HuH-7 (cell line): ENCODE results near the gene KLF7.

Experiments
- DNase-seq: peaks from one replicate; pipeline ENCODE4 v3.0.0; 2011; ENCODE audit warnings: low spot score

Gene KLF7

DNA sequence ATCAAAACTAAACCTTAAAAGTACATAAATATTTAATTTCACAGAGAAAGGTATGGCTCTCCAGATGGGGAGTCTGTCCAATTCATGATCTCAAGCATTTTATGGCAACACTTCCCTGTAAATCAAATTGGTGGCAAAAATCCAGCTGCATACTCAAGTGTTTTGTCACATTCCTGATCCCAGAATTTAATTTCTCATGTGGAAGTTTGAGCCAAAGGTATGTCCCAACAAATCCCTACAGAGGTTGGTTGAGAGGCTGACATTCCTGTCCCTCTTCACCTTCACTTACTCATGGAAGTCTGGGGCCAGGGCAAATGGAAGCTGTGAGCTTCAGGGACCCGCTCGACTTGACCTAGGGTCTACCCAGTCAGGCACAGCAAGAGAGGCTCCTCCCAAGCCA lies 17.7 kb downstream of the KLF7 start:
- no peak for DNase-seq

- DNase-seq: no peak
Observed at GRCh38 chr2:207144173-207144785, 21.5 kb downstream of the KLF7 start.

DNA sequence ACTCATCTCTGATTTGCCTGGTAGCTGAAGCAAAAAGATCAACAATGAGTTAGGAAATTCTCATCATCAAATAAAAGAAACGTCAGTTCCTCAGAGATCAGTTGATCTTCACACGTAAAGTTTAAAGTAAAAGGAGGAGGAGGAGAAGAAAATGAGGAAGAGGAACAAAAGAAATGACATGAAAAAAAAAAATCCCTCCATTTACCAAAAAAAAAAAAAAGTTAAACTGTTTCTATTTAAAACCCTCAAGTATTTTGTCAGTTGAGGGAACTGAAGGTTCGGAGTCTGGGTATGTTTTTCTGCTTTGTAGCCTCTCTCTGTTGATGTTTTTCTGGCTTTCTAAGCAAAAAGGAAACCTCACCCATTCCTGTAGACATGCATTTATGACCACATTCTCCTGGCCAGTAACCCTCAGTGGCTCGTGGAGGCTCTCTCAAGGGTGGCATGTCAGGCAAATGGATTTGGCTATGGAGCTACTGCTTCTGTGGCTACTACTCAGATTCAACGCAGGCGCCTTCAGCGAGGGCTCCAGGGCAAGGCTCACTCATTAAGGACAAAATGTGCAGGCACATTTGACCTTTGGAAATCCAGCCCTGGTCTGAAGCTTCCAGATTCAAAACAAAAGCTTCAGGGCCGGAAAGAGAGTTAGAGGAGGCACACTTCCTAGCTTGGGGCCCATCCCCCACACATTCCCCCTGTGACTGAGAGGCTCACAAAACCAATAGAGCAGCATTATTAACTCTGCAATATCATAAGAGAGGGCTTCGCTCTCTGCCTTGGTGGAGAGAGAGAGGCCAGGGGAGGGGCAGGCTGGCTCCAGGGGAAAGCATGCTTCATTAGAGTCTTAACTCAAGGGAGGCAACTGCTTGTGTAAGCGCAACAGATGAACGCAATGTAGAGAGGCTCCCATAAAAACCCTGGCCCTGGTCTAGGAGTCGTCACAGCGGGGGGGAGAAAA lies 22.3 kb downstream of the KLF7 start:
- no peak for DNase-seq

DNA sequence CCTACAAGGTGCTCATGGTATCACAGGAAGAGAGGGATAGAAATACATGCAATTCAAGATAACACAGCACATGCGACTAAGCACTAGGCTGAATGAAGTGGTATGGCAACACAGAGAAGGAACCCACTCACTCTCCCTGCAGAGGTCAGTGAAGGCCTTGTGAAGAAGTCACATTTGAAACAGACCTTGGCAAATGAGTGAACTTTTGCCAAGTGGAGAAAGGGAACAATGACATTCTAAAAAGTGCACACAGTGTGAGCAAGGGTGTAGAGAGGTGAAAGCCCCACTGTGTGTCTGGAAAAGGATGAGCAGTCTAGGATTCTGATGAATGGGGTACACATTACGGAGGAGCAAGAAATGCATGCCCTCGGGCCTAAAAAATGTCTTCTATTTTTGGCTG lies 23.3 kb downstream of the KLF7 start:
- no peak for DNase-seq

DNA sequence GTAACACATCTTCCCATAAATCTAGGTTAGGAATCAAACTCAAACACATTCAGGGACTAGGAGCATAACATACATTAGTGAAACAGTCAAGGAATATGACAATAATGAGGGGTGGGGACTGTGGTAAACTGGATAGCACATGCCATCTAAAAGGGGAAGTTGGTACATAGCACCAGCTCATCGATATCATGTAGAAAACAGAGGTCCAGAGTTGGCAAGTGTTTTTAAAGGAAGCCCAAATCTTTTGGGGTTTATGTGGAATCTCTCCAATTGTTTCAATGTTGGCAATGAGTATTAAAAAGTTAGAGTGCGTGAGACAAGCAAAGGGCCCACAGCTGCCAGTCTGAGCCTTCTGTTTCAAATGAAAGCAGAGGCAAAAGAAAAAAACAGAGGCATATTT lies 24.4 kb downstream of the KLF7 start:
- no peak for DNase-seq

- no peak for DNase-seq
Observed at GRCh38 chr2:207140265-207140664, 25.5 kb downstream of the KLF7 start.

DNA sequence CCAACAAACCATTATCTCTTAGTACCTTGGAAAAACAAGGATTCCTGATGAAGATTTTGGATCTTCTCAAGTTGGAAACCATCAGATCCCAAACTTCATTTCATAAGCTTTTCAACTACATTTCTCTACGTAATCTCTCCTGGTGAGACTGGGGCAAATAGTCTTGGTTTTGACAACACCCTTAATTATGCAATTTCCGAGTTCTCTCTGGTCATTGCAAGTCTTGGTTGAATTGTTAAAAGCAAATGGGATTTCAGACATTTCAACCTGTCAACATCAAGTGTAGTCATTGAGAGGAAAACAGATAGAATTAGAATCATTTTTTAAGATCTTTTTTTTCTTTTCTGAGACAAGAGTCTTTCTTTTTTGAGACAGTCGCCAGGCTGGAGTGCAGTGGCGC lies 26.2 kb downstream of the KLF7 start:
- DNase-seq: no peak

GRCh38 chr2:207138627-207139297 lies 27.0 kb downstream of the KLF7 start:
- DNase-seq: no peak

- DNase-seq: no peak
Observed at GRCh38 chr2:207137596-207138337, 28.0 kb downstream of the KLF7 start.

DNA sequence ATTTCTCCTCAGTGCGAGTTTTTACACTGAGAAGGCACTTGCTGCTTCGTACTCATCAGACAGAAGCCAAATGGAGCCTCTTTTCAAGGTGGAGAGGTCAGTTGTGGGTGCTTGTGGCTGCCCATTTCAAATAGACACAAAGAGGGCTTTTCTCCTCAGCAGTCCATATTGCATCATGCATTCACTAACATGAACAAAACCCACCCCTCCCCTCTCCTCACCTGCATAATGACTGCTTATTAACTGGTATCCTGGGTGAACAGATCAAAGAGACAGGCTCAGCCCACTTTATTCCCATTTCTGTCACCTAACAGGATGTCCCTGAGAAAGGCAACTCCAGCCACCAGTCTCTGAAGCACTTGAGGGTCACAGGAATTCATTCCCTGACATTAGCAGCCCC lies 28.9 kb downstream of the KLF7 start:
- DNase-seq: no peak

- no peak for DNase-seq
Observed at GRCh38 chr2:207135801-207136457, 29.8 kb downstream of the KLF7 start.

DNA sequence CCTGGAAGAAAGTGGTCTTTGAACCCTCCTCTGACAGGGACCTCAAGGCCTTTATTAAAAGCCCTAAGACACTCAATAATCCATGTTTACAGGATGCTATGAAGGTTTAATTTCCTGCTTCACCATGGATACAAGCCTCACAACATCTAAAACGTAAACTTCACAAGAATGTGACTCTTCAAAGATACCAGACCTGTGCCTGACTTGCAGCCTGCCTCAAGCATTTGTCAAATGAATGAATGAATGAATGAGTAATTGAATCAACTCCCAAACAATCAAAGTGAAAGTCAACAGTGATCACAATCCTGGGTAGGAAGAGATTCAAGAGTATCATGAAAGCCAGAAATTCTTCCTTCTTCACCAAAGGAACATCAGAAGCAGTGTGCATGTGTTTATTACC lies 30.4 kb downstream of the KLF7 start:
- no peak for DNase-seq

DNA sequence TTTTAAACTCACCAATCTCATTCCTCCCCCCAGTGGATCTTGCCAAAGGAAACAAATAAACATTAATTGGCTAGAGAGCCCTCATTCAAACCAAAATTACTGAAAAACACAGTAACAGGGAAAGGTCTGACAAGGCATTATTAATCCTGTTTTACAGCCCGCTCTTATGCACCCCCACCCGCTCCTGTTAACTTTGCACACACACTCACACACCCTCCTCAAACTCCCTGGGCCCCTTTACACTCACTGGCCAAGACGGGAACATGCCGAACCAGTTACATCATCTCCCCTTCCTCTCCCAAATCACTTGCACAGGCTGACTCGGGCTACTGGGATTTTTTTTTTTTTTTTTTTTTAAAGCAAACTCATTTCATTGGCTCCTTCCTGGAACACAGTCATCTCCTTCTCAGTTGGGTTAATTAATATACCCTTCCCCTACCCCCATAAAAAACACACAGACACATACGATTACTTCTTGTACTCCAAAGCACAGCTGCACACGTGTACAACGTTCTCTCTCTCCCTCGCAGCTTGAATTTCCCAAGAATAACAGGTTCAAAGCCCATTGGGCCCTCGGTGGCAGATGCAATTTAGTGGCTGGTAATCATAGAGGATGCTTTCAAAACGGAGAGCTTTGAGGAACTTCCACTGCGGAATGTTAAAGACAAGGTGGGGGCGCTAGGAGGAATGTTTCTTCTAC lies 31.8 kb downstream of the KLF7 start:
- no peak for DNase-seq

DNA sequence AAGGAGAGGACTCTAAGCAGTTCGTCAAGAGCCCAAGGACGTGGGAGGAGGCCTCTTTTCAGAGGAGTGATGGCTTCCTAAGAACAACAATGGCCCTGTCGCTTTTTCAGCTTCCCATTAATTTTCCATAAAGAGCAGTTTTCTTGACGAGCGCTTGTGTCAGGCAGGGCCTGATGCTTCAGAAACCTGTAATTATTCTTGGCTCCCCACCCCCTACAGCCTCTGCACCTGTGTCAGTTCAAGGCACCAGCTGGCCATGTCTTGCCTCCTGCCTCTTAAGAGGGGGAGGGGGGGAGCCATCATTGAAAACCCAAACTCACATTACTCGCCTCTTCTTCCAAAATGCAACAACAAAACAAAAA lies 32.3 kb downstream of the KLF7 start:
- no peak for DNase-seq

DNA sequence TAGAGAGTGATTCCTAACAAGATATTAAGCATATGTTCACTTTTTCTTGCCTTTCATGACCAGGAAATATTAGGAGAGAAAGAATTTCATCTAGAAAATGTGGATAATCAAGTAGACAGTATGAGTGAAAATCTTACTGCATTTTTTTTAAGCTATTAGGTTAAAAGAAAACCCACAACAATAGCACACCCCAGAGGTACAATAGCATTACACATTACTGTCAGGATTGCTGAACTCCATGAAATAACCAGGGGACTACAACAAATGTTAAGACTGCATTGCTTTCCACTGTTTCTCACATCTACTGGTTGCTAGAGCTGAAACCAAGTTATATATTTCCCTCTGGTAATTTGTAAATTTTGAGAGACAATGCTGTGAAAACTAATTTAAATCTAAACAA lies 33.7 kb downstream of the KLF7 start:
- DNase-seq: no peak

GRCh38 chr2:207131594-207131993 lies 34.2 kb downstream of the KLF7 start:
- DNase-seq: no peak

- no peak for DNase-seq
Observed at GRCh38 chr2:207130958-207131521, 34.7 kb downstream of the KLF7 start.

DNA sequence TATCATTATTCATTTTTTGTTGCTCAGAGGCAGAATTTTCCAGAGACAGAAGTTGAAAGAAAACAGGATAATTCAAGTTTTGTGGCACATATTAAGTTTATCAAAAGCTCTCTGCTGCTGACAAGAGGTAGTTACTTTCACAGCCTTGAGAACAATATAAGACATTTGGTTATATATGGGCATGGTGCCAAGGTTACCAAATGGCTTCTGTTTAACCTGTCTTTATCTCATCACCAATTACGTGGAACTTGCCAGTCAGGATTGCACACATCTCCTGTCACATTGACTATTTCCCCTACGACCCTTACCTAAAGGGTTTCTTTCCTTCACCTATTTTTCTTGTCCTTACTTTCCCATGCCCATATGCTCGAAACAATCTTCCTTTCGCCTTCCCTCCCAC lies 35.9 kb downstream of the KLF7 start:
- DNase-seq: no peak

DNA sequence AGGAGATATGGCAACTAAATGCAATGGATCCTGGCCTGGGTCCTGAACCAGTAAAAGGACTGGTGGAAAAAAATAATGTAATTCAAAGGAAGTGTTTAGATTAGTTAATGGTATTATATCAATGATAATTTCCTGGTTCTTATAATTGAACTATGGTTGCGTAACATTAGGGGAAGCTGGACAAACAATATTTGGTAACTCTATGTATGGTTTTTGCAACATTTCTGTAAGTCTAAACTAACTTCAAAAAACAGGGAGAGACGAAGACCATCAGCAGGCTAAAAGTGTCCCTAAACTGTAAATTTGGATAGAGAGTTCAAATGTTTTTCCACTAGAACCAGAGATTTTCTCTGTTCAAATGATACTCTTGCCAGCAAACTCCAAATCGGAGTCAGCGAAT lies 36.9 kb downstream of the KLF7 start:
- DNase-seq: no peak

DNA sequence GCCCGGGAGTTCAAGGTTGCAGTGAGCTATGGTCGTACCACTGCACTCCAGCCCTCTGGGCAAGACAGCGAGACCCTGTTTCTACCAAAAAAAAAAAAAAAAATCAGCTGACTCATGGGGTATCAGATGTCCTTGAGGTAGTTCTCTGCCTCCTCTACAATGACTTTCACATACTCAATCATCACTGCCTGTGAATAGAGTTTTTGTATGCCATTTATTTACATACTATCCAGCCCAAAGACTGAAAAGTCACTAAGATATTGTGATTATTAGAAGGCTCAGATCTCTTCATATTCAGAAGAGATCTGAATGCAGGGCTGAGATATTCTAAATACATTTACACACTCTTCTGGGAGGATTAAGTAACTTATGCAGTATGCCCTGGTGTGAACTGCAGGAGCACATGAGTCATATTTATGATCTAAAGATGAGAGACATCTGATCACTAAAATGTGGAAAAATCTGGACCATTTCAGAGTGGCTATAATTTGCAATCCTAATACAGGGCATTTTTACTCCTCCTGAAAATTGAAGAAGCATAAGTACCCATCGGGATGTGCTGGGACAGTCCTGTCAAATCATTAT lies 38.9 kb downstream of the KLF7 start:
- DNase-seq: no peak
